NK-92 (cell line): ENCODE measurements around the gene TIGD1.
"Not testable (repeated sequence)": the region's sequence is repeated elsewhere in the genome, so short reads cannot be mapped to it uniquely, and the experiment has no call there.

Experiments used
- DNase-seq: peaks from one replicate; lab custom pipeline; 2025; ENCODE audit not compliant: unreplicated experiment; lab: John Stamatoyannopoulos, UW

TIGD1 gene

DNA sequence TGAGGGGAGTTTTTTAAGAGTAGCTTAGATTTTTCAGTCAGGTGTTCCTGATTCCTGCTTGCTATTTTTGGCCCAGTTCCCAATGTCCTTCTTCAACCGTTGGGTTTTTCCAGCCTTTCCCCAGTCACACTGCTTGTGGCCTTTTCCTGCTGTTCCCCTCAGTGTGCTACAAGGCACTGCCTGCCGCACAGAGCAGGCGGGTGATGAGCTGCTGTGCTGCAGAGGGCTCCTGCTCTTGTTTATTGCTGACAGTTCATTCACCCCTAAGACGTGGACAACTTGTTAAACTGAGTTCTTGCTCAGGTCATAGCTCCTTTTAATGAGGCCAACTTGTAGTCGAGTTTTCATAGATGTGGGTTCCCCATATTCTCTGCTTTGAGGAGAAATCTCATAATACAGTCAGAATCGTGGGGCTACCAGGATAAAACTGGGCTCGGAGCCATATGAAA, 20.7 kb upstream of the TIGD1 start:
- no peak for DNase-seq

DNA sequence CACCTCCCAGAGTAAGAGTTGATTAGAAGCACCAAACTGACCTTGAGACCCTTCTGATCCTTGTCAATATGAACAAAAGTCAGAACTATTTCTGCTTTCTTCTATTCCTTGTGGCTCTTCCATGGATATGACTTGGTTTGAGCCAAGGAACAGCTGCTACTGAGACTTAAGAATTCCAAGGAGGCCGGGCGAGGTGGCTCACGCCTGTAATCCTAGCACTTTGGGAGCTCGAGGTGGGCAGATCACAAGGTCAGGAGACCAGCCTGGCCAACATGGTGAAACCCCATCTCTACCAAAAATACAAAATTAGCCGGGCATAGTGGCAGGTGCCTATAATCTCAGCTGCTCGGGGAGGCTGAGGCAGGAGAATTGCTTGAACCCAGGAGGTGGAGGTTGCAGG, 20.1 kb upstream of the TIGD1 start:
- DNase-seq = not testable (repeated sequence)

- no peak for DNase-seq
These were observed 19.2 kb upstream of the TIGD1 start for GRCh38 chr2:232569541-232569940.

DNA sequence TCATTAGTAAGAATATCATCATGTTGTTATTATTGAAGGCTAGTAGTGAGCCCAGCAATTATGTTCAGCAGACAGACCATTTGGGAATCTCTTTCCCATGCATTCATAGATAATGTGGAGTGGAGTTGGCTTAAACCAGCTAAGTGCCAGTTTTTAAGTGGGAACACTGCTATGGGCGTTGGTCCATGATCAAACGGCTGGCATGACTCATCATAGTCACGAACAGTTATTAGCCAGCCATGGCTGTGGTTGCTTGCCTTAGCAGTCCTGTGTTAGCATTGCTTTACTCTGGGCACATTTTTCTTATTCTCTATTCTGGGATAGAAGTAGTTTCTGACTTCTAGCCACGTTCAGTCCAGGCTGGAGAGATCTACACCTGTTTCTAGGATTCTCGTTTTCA, 17.8 kb upstream of the TIGD1 start:
- no peak for DNase-seq

- no peak for DNase-seq
These were observed 17.4 kb upstream of the TIGD1 start for GRCh38 chr2:232567721-232568120.

GRCh38 chr2:232563580-232563979, 13.2 kb upstream of the TIGD1 start:
- DNase-seq = no peak

- DNase-seq = no peak
These were observed 12.3 kb upstream of the TIGD1 start for GRCh38 chr2:232562515-232563151.

DNA sequence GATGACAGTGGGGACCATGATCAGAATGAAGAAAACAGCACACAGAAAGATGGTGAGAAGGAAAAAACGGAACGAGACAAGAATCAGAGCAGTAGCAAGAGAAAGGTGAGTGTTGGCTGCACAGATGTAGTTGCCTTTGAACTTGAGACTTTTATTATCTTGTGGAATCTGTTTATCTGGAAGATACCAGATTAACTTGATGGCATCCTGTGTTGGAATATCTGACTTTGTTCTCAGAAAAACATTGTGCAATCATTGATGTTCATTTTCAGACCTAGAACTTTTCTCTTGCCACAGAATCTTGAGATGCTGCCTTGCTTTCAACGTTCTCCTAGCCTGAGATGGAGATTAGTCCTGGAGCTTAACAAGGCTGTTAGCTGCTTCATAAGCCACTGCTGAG, 6.1 kb upstream of the TIGD1 start:
- no peak for DNase-seq

DNA sequence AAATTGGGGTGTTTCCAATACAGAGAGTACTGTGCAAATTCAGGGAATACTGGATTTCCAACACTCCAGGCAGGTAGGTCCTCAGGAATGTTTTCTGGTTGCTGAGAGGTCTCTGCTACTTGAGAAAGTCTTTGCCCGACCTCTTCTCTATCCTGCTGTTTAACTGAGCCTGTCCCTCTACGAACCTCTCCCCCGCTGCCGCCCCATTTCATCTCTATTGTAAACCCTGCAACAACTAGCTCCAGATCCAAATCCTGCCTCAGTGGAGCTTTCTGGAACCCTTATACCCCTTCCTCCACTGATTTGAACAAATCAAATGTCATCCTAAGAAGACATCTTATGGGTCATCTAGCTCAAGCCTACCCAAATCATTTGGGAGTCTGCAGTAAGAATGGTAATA, 1.4 kb upstream of the TIGD1 start:
- no peak for DNase-seq

- DNase-seq = no peak
These were observed 887 bp upstream of the TIGD1 start for GRCh38 chr2:232551250-232551638.

DNA sequence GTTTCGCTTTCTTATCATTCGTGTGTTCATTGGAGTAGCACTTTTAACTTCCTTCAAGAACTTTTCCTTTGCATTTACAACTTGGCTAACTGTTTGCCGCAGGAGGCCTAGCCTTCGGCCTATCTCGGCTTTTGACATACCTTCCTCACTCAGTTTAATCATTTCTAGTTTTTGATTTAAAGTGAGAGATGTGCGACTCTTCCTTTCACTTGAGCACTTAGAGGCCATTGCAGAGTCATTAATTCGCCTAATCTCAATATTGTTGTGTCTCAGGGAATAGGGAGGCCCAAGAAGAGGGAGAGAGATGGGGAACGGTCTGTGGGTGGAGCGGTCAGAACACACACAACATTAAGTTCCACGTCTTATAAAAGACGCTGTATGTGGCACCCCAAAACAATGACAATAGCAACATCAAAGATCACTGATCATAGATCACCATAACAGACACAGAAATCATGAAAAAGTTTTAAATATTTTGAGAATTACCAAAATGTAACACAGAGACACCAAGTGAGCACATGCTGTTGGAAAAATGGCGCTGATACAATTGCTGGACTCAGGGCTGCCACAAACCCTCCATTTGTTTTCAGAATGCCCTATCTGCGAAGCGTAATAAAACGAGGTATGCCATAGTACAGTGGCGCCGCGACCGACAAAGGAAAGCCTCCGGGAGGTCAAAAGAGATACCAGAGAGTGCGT, 553 bp downstream of the TIGD1 start:
- no peak for DNase-seq

DNA sequence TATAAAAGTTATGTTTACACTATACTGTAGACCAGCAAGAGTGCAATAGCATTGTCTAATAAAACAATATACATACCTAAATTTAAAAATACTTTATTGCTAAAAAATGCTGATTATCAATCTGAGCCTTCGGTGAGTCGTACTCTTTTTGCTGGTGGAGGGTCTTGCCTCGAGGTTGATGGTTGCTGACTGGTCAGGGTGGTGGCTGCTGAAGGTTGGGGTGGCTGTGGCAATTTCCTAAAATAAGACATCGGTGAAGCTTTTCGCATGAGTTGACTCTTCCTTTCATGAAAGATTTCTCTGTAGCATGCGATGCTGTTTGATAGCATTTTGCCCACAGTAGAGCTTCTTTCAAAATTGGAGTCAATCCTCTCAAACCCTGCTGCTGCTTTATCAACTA, 2.4 kb downstream of the TIGD1 start:
- DNase-seq = no peak

DNA sequence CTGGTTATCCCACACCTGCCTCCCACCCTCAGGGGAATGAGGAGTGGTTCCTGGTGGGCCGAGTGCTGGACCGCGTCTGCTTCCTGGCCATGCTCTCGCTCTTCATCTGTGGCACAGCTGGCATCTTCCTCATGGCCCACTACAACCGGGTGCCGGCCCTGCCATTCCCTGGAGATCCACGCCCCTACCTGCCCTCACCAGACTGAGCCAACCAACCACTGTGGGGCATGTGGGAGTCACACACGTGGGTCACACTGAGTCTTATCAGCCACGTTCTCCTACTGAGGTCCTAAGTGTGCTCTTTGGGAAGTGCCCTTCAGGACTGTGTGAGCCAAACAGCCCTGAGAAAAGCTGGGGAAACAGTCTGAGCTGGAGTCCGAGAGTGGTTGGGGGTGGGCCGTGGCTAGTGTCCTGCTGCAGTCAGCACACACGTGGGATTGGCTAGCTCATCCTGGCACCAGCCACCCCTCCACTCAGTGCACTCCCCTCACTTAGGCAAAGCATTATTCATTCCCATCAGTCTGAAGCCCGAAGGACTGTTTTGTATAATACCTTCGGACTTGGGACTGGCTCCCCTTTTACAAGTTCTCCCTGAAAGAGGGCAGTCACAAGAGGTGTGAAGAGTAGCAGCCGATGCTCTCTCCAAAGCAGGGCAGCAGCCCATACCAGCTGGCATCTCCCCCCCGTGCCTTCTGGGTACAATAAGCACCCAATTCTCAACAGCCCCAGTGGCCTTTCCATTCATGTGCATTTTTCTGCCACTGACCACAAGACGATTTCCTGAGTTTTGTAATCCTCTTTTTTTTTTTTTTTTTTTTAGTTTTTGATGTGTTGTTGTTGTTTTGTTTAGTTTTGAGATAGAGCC, 4.6 kb downstream of the TIGD1 start:
- DNase-seq = no peak

DNA sequence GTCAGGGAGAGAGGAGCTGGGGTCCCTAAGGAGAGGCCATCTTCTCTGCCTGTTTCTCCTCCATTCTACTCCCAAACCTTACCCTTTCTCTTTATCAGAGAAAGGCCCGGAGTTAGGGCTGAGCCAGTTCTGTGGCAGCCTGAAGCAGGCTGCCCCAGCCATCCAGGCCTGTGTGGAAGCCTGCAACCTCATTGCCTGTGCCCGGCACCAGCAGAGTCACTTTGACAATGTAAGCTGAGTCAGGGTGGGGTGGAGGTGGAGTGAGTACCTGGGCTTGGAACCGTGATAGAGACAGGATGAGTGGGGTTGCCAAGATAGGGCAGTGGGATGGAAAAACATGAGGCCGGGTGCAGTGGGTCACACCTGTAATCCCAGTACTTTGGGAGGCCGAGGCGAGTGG, 5.7 kb downstream of the TIGD1 start:
- no peak for DNase-seq

DNA sequence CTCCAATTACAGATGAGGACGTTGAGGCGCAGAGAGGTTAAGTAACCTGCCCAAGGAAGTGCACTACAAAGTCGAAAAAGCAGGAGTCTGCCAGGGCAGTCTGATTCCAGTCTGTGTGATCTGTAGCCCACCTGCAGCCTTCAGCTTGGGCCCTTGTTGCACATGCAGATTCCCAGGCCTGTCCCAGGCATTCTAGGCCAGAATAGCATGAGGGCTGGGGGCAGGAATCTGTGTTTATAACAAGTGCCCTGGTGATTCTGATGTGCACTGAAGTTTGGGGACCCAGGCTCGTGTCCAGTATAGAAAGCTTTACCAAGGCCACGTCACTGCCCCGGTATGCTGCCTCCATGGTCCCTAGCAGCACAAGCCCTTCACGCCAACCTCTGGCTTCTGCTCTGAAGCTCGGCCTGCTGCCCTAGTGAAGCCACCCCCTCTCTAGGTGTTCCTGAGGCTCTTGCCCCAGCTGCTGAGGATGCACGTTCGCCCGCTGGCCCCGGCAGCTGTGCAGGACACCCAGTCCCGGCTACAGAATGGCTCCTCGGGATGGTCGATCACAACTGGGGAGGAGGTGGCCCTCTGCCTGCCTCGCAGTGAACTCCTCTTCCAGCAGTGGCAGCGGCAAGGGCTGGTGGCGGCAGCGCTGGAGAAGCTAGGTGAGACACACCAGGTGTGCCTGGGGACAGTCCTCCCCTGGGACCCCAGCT, 6.3 kb downstream of the TIGD1 start:
- no peak for DNase-seq

DNA sequence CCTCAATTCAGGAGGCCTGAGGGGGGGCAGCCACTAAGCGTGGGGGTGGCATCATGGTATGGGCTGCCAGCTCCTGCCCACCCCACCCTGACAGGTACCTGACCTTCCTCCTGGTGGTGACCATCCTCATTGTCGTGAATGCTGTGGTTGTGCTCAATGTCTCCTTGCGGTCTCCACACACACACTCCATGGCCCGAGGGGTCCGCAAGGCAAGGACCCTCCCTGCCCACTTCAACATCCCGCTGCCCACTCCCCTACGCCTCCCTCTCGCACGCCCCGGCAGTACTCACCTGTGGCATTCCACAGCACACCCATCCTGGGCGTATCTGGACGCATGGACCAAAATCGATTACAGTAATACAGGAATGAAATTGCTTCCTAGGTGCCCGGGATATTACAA, 6.9 kb downstream of the TIGD1 start:
- no peak for DNase-seq

DNA sequence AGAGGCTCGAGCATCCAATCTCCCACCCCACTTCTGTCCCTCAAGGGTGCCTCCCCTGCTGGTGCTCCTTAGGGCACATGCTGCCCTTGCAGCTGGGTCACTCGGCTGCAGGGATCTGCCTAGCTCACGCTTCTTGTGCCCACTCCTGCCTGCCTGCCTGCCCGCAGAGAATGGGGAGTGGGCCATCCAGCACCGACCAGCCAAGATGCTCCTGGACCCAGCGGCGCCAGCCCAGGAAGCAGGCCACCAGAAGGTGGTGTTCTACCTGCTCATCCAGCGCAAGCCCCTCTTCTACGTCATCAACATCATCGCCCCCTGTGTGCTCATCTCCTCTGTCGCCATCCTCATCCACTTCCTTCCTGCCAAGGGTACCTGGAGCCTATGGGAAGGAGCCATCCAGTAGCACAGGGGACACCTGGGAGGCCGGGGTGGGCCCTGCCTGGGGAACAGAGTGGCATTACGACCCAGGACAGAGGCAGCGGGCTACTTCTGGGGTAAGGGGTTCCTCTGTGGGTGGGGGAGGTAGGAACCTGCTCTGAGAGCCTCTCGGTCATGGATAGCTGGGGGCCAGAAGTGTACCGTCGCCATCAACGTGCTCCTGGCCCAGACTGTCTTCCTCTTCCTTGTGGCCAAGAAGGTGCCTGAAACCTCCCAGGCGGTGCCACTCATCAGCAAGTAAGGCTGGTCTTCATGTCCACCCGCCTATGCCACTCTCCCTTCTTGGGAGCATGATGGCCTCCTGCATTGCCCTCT, 7.5 kb downstream of the TIGD1 start:
- no peak for DNase-seq

DNA sequence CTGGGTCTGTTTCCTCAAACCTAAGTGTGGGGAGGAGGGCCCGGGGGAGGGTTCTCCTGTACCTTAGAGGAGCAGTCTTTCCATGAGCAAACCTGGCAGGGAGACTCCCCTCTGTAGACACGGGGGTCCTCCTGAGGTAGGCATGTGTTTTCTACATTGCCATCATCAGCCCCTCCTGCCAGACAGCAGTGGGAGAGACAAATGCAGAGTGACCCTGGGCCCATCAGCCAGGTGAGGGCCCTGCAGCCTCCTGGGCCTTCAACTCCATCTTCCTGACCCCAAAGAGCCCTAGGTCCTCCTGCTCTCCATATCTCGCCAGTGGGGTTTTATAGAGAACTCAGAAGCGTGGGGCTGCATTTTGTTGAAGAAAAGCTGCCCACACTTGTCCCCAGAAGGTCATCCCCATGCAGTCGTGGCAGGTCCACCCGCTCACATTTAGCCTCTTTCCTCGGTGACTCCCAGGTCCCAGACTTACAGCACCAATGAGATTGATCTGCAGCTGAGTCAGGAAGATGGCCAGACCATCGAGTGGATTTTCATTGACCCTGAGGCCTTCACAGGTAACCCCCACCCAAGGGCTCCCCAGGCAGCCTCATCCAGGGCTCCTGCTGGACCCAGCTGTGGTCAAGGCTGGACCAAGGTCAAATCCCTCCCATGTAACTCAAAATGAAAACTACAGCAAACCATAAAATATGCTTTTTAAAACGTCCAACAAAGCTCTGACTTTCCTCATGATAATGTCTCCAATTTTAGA, 8.2 kb downstream of the TIGD1 start:
- no peak for DNase-seq

DNA sequence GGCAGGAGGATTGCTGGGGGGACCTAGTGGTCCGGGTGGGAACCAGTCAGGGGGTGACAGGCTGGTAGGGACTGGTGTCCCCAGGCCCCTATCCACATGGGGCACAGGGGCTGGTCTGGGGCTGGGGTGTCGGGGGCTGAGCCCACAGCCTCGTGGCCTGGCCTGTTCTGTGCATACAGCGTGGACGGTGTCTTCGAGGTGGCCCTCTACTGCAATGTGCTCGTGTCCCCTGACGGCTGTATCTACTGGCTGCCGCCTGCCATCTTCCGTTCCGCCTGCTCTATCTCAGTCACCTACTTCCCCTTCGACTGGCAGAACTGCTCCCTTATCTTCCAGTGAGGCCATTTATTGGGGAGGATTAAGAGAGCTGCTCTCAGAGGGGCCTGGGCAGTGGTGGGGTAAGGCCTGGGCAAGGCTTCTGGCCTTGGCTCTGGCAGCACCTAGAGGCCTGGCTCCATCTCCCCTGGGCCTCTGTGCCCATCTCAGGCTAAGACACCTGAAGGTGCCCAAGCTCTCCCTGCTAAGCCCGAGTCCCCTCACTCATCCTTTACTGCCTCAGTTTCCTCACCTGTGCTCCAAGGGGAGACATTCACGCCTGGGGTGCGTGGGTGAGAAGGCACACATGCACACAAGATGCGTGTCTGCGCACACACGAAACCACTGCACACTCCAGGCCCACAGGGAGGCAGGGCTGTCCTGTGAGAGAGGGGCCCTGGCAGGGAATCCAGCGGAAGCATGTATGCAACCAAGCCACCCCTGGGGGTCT, 9.0 kb downstream of the TIGD1 start:
- DNase-seq = no peak
